Measurements from ENCODE around the gene CDRT4. TPM values are rescaled to one million over a fixed set of nuclear protein-coding genes. Genes with fewer than 3 reads are reported as not detected.

CDRT4 gene
- total RNA-seq, 1 experiment from 2014 or later: 6.2 TPM

GRCh38 chr17:15490634-15491261 lies 23.3 kb upstream of the CDRT4 start:
- H3K4me3 ChIP-seq (replicated peaks in 1 of 2; ENCODE audit: low read depth in 1 of 2, low read length in 2 of 2): no peak overlapping the region
- no peaks in the 10 kb centered on the region for H3K9me3 ChIP-seq (ENCODE audit: control insufficient read depth in 1 of 2, insufficient read depth in 1 of 2, low read depth in 1 of 2, low read length in 2 of 2)
- H3K36me3 ChIP-seq (ENCODE audit: control insufficient read depth in 1 of 2, insufficient read depth in 2 of 2, low read length in 2 of 2): no peaks in the 10 kb centered on the region; a peak in 1 of 4 replicates
- no peak overlapping the region for H2AFZ ChIP-seq (ENCODE audit: low read depth, low read length, poor library complexity, severe bottlenecking)
- RAD21 ChIA-PET (ENCODE audit: low non-redundant PET in 1 of 2, low total read pairs in 2 of 2, uncharacterized antibody in 2 of 2, unreplicated experiment in 2 of 2): no interaction called here
- CTCF ChIA-PET: interaction anchor here (3.7 kb wide), 1 partner anchor 12 kb away, joined by 24 read pairs; no protein-coding TSS in a partner anchor
- no peaks in the 10 kb centered on the region for H3K27me3 ChIP-seq (ENCODE audit: insufficient read depth, low read length)
- H3K4me2 ChIP-seq (ENCODE audit: low read length): peak overlapping the region; percentile 28
- H3K4me1 ChIP-seq (ENCODE audit: control insufficient read depth in 1 of 2, insufficient read depth in 2 of 2, low read length in 2 of 2): peaks cover 0 to 18% of the 10 kb centered on the region in 2 experiments; a peak in 3 of 4 replicates
- no peaks in the 10 kb centered on the region for H4K20me1 ChIP-seq (ENCODE audit: insufficient read depth)
- intact Hi-C loops (cut with micrococcal nuclease): no loop called here
- TF ChIP-seq JUND (IDR thresholded peaks at IDR 0.05) (peak; percentile 17; the same call in 1 of the 2 replicates), TCF7L2 (IDR thresholded peaks at IDR 0.05; ENCODE audit: borderline replicate concordance, extremely low read depth, insufficient read depth, insufficient read length) (no peak), CBX3 (IDR thresholded peaks at IDR 0.05; ENCODE audit: low read depth) (0 out of 2 replicates have a peak, but pooled peaks have one; percentile 62), EZH2 (IDR thresholded peaks at IDR 0.05) (no peak), POLR2AphosphoS5 (IDR thresholded peaks at IDR 0.05; ENCODE audit: low read depth, low read length) (peak; percentile 51; the same call in 1 of the 2 replicates), SIN3A (IDR thresholded peaks at IDR 0.05; ENCODE audit: low read depth) (no peak), ATF3 (IDR thresholded peaks at IDR 0.05) (no peak), REST (IDR thresholded peaks at IDR 0.05; ENCODE audit: low read depth) (no peak), EZH2phosphoT487 (IDR thresholded peaks at IDR 0.05; ENCODE audit: borderline replicate concordance) (no peak), MAX (IDR thresholded peaks at IDR 0.05) (peak; percentile 45; the same call in 1 of the 2 replicates), RAD21 (IDR thresholded peaks at IDR 0.05; ENCODE audit: low read depth) (no peak; the same call in 1 of the 2 replicates), ZNF274 (IDR thresholded peaks at IDR 0.05; ENCODE audit: low read depth, low read length) (no peak), SP1 (IDR thresholded peaks at IDR 0.05; ENCODE audit: low read depth) (peak; percentile 49; the same call in 1 of the 2 replicates), FOSL1 (IDR thresholded peaks at IDR 0.05; ENCODE audit: low read depth) (peak; percentile 48; the same call in 1 of the 2 replicates), CTCF (IDR thresholded peaks at IDR 0.05 in 2 of 3, conservative IDR thresholded peaks at IDR 0.05 in 1 of 3; ENCODE audit: borderline replicate concordance in 1 of 3, insufficient read depth in 1 of 3, low read depth in 2 of 3, low read length in 2 of 3) (no peak), CEBPB (IDR thresholded peaks at IDR 0.05; ENCODE audit: low read depth) (no peak), EGR1 (IDR thresholded peaks at IDR 0.05; ENCODE audit: low read depth) (no peak), ZFX (IDR thresholded peaks at IDR 0.05) (no peak)
- no peaks in the 10 kb centered on the region for H3K79me2 ChIP-seq (ENCODE audit: insufficient read depth, low read length)
- ATAC-seq (peak; percentile 94), DNase-seq (ENCODE audit: low read depth, low spot score) (peak; percentile 81)
- H3K9ac ChIP-seq (ENCODE audit: low read length): peak overlapping the region; percentile 25
- BruUV-seq (replicated peaks): no TSS peak
- H3K9me2 ChIP-seq (ENCODE audit: insufficient read depth): no peaks in the 10 kb centered on the region
- peak overlapping the region; percentile 31; the same call in 1 of the 2 replicates for H3K27ac ChIP-seq (ENCODE audit: low read depth, low read length)
- POLR2A ChIA-PET: no interaction called here

Data from HCT116 (cell line).